DMS53 (cell line): ENCODE data around the gene HTR6.
"Not testable (repeated sequence)": the region's sequence is repeated elsewhere in the genome, so short reads cannot be mapped to it uniquely, and the experiment has no call there.

Source experiments
- DNase-seq: peaks from one replicate; lab custom pipeline; 2025; lab: John Stamatoyannopoulos, UW

HTR6 gene

GRCh38 chr1:19664453-19665185, at the start of gene HTR6:
Gene HTR6, plus strand, starts transcription at chr1:19664875. Its CDS starts 879 bp downstream, at chr1:19665754.
- DNase-seq: peak; percentile 55

DNA sequence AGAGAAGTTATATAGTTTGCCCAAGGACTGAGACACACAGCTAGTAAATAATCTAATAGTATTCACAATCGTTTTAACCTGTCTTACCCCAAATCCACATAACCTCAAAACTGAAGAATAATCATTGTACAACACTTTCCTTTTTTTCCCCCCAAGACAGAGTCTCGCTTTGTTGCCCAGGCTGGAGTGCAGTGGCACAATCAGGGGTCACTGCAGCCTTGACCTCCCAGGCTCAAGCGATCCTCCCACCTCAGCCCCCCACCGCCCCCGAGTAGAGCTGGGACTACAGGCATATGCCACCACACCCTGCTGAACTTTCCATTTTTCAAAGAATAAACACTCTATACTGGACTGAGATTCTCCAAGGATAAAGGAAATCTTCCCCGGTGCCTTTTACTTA, 49.2 kb upstream of the HTR6 start:
- DNase-seq: no peak

DNA sequence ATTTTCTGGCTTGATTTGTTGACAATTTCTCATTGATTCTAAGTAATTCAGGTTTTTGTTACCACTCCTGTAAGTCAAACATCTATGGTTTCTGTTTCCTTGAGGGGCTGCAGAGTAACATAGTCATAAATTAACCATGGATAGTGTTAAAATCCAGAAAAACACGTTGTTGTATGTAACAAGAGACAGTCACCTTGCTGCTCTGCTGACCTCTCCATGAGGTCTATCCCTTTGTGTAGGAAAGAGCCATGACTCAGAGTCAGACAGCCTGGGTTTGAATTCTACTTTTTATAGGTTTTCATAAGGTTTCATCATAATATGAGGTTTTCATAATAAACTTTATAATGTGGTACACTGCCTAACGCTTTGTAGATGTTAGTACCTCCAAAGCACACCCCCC, 48.2 kb upstream of the HTR6 start:
- peak; percentile 22 for DNase-seq

- DNase-seq: no peak
These were observed 47.3 kb upstream of the HTR6 start for GRCh38 chr1:19617376-19617775.

- DNase-seq: no peak
These were observed 46.2 kb upstream of the HTR6 start for GRCh38 chr1:19618428-19618827.

DNA sequence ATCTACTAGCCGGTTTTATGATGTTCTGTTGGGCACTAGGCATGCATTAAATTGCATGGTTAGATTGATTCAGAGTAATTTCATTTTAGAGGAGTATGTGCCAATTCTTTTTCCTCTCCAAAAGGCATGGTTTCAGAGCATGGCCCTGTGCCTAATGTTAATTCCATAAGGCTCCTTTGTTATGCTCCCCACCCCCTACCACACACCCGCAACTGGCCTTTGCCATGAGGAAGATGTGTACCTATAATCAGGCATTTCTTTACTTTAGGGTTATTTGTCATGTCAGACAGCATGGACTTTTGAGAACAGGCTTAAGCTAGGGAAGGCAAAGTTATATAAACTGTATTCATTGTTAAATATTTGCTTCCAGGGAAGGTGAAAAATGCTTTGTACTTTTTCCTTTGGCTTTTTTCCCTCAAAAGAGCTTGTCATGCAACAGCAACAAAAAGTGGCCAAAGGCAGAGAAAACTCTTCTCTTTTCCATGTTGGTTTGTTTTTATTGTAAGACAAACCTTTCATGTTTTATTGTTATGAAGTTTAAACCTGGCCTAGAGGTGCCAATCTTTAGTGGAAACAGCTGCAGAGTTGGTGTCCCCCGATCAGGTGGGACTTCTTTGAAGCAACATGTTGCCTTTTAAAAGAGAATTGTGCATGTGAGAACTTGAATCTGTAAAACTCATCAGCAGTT, 44.8 kb upstream of the HTR6 start:
- DNase-seq: no peak

- no peak for DNase-seq
These were observed 43.9 kb upstream of the HTR6 start for GRCh38 chr1:19620786-19621185.

DNA sequence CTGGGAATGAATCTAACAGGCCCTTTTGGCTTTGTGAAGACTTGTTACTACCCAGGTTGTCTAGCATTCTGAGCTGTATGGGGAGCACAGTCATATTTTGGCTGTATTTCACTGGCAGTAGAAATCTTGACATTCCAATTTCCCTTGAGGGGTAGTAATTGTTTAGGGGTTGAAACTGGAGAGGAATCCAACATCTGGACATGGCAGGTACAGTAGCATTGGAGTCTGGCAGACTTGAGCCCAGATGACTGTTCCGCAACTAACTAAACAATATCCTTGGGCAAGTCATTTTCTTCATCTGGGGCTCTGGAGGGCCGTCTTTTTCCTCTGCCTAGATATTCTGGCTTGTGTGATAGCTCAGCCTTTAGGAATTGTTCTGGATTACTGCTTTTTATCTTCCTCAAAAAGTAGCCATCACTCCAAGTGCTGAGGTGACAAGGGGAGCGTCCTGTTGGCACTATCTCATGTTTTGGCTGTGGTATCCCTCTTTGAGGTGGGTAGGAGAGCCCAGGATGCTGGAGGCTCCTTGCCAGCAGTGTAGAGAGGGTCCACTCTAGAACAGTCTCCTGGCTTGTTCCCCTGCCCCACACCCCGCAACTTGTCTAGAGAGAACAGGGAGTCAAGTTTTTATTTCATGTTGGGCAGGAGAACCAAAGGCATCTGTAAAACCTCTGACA, 43.3 kb upstream of the HTR6 start:
- DNase-seq: no peak

DNA sequence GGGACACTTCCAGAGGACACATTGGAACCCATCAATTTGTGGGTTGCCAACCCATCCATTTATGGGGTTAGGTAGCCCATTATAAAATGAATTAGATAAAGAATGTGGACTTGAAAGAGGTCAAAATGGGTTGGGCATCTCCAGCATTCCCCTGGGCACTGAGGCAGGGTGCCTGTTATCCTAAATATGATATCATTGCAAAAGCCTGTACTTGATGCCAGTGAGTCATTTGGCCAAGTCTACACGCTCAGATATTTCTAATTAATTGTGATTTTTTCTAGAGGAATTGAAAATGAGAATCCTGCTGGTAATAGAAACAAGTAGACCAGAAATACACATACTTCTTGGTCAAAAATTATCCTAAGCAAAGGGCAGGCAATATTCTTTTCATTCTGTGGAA, 42.5 kb upstream of the HTR6 start:
- no peak for DNase-seq

GRCh38 chr1:19623523-19623922, 41.2 kb upstream of the HTR6 start:
- DNase-seq: no peak

GRCh38 chr1:19625291-19625937, 39.3 kb upstream of the HTR6 start:
- no peak for DNase-seq

DNA sequence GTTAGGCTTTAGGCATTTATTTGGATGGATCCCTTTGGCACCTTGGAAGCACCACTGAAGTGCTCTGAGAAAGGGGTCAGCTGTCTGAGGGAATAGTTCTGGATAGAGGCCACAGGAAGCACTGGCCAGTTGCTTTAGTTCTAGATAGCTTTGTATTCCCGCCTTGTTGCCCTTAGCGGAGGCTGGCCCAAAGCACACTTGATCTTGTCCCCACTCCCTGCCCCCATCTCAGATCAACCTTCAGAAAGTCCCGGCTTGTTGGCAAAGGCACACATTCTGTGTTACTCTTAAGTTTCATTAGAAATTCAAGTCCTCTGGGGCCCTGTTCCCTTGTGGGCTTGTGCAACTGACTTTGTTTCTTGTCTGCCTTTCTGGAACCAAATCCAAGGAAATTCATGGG, 35.8 kb upstream of the HTR6 start:
- DNase-seq: no peak

DNA sequence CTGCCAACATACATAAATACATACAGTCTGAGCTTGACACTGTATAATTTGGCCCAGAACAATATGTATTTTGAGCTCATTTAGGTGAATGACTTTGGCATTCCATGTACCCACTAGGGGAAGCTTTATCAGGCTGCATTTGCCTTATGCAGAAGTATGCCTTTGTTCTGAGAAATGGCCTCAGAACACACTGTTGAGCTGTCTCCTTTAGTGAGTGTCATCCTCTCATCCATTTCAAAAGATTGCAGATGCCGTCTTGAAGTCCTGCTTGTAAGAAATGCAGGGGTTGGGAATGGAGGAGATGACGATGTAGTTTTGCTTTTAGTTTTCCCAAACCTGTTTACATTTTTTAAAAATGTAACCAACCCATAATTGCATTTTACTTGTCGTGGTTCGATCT, 35.3 kb upstream of the HTR6 start:
- DNase-seq: no peak

DNA sequence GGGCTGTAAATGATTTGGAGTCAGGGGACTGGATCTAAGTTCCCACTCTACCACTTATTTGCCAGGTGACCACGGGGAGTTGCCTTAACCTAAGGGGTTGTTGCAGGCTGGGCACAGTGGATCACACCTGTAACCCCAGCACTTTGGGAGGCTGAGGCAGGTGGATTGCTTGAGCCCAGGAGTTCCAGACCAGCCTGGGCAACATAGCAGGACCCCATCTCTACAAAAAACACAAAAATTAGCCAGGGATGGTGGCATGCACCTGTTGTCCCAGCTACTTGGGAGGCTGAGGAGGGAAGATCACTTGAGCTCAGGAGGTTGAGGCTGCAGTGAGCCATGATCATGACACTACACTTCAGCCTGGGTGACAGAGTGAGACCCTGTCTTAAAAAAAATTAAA, 34.5 kb upstream of the HTR6 start:
- not testable (repeated sequence) for DNase-seq

GRCh38 chr1:19630720-19631395, 33.8 kb upstream of the HTR6 start:
- DNase-seq: no peak

- DNase-seq: no peak
These were observed 32.5 kb upstream of the HTR6 start for GRCh38 chr1:19632211-19632610.

DNA sequence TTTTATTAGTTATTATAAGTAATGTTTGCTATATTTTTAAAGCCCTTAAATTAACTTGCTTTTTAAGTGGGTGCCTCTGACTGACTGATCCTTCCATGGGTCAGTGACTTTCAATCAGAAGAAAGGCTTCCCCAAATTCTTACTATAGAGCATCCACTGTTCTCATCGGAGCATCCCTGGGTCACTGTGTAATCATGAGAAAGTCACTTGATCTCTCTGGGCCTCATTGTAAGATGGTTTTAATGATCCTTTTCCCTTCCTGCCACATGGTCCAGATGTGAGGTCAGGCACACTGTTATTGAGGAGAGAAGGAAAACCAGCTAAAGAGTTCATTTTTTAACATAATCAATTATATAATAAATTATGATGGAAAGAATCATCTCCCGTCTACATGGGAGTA, 31.6 kb upstream of the HTR6 start:
- DNase-seq: no peak

GRCh38 chr1:19635064-19635463, 29.6 kb upstream of the HTR6 start:
- DNase-seq: not testable (repeated sequence)

DNA sequence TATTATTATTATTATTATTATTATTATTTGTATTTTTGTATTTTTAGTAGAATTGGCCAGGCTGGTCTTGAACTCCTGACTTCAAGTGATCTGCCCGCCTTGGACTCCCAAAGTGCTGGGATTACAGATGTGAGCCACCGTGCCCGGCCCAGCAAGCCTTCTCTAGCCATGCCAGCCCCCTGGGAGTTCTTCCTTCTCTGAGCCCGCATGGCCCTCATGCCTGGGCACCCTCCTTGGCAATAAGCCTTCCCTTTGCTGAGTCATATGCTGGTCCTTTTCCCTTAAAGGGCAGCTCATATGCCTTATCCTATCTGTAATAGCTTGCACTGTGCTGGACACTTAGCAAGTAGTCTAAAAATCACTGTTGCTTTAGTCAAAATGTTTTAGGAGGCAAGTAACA, 29.0 kb upstream of the HTR6 start:
- DNase-seq: no peak

GRCh38 chr1:19636065-19636464, 28.6 kb upstream of the HTR6 start:
- DNase-seq: no peak

DNA sequence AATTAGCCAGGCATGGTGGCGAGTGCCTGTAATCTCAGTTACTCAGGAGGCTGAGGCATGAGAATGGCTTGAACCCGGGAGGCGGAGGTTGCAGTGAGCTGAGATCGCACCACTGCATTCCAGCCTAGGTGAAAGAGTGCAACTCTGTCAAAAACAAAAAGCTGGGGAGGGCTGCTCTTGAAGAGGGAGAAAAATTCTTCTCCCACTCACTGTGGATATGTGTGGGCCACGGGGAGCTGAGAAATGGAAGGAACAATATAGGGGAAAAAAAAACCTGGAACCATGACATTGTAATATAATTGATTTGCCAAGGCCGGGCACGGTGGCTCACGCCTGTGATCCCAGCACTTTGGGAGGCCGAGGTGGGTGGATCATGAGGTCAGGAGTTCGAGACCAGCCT, 27.9 kb upstream of the HTR6 start:
- not testable (repeated sequence) for DNase-seq

- no peak for DNase-seq
These were observed 27.1 kb upstream of the HTR6 start for GRCh38 chr1:19637606-19638005.
